ENCODE measurements around the gene DGKZ.
A peak's percentile ranks its signal among the peaks of the same experiment; 100 is the strongest.

DGKZ gene

DNA sequence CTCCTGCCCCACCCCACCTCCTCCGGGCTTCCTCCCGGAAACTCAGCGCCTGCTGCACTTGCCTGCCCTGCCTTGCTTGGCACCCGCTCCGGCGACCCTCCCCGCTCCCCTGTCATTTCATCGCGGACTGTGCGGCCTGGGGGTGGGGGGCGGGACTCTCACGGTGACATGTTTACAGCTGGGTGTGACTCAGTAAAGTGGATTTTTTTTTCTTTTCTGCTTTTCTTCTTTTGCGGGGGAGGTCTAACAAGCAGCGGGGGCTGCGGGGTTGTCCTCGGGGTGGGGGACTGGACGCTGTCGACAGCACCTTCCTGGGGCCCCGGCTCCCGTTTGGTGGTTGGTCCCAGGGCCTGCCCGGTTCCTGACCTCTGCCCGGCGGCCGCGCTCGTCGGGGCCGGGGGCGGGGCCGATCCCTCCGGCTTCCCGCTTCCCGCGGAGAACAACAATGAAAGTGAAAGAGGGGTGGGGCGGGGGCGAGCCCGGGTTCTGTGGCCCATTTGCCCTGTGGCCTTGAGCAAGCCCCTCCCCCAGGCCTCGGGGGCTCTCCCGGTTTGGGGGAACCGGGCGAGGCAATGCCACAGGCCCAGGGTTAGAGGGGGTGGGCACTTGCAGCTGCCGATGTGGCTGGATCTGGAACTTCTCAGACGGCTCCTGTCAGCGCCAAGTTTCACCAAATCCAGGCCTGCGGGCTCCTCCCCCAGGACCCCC lies 33.2 kb downstream of the DGKZ start:
- DNase-seq (ENCODE audit: low read depth in 2 of 3, low spot score in 1 of 3) = peak; percentile 40 to 65 (median 56)

- no peak for DNase-seq (ENCODE audit: low read depth in 2 of 3, low spot score in 1 of 3)
Observed at GRCh38 chr11:46381048-46381818, 34.0 kb downstream of the DGKZ start, which contains the start of gene MDK. Gene MDK (plus strand): TSS chr11:46381669. CDS start chr11:46382058, 389 bp downstream.

- DNase-seq (ENCODE audit: low read depth in 2 of 3, low spot score in 1 of 3) = no peak
Observed at GRCh38 chr11:46381819-46382645, 34.8 kb downstream of the DGKZ start.

DNA sequence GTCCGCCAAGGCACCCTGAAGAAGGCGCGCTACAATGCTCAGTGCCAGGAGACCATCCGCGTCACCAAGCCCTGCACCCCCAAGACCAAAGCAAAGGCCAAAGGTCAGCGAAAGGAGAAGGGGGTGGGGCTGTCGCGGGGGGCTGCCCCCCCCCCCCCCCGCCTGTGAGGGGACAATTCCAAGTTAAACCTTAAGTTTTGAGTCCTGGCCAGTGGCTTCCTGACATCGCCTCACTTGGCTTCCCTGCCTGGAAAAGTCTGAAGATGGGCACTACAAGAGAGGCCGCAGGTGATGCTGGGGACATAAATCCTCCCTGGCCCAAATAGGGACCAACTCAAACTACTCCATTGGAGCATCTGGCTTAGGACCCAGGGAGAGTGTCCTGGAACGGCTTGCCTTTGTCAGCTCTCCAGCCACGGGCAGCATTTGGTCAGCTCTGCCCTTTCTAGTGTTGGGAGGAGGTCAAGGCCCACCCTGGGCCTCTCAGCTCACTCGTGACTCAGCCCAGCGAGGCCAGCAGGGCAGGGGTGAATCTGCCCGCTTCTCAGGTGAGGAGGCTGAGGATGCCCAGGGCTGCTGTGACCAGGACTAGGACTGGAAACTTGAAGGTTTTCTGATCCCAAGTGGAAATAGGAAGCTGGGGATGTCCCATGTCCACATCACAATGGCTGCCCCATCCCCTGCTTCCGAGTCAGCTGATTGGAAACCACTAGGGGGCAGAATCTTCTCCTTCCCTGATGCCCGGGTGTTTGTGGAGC lies 35.6 kb downstream of the DGKZ start:
- no peak for DNase-seq (ENCODE audit: low read depth in 2 of 3, low spot score in 1 of 3)

DNA sequence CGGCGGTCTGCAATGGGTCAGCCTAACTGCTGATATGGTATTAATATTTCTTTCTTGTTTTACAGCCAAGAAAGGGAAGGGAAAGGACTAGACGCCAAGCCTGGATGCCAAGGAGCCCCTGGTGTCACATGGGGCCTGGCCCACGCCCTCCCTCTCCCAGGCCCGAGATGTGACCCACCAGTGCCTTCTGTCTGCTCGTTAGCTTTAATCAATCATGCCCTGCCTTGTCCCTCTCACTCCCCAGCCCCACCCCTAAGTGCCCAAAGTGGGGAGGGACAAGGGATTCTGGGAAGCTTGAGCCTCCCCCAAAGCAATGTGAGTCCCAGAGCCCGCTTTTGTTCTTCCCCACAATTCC lies 36.1 kb downstream of the DGKZ start:
- DNase-seq (ENCODE audit: low read depth in 2 of 3, low spot score in 1 of 3) = no peak

- no peak for DNase-seq (ENCODE audit: low read depth in 2 of 3, low spot score in 1 of 3)
Observed at GRCh38 chr11:46383974-46384701, 36.9 kb downstream of the DGKZ start.

DNA sequence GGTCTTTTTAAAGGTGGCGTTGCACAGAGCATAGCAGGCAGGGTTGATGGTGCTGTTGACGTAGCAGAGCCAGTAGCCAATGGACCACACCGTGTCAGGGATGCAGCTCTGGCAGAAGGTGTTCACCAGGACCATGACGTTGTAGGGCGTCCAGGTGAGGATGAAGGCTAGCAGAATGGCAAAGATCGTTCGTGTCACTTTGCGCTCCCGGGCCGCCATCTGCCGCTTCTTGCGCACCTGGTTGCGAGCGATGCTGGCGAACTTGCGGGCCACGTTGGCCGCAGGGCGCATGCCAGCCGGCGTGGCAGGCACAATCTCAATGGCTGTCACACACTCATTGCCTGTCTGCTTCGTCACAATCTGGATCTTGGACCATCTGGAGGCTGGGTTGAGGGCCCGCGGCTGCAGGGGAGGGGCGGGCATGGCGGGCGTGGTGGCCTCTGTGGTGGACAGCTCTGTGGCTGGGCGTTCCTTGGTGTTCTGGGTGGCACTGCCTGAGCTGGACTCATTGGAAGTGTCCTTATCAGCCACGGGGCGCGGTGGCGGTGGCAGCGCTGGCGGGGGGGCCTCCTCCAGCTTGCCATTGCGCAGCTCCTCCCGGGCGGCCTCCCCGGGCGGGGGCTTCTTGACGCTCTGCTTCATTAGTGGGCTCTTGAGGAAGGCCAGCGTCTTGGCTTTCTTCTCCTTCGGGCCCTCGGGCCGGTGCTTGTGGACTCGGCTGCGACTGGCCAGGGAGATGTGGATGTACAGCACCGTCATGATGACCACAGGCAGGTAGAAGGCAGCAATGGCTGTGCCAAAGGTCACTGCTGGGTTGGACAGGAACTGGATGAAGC lies 38.1 kb downstream of the DGKZ start:
- no peak for DNase-seq (ENCODE audit: low read depth in 2 of 3, low spot score in 1 of 3)

DNA sequence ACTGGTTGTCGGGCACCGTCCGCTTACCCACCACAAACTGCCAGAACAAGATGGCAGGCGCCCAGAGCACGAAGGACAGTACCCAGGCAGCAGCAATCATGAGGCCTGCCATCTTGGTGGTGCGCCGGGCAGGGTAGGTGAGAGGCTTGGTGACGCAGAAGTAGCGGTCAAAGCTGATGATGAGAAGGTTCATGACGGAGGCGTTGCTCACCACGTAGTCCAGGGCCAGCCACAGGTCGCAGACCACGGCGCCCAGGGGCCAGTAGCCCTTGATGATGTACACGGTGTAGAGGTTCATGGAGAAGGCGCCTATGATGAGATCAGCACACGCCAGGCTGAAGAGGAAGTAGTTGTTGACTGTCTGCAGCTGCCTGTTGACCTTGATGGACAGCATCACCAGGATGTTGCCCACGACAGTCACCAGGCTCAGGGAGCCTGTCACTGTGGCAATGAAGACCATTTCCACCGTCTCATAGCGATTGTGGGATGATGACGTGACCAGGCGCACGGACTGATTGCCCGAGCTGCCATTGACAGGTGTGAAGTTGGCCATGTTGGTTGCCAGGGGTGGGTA lies 38.8 kb downstream of the DGKZ start:
- DNase-seq (ENCODE audit: low read depth in 2 of 3, low spot score in 1 of 3) = no peak

GRCh38 chr11:46386674-46387073 lies 39.4 kb downstream of the DGKZ start:
- DNase-seq (ENCODE audit: low read depth in 2 of 3, low spot score in 1 of 3) = no peak

GRCh38 chr11:46387456-46387855 lies 40.2 kb downstream of the DGKZ start:
- no peak for DNase-seq (ENCODE audit: low read depth in 2 of 3, low spot score in 1 of 3)

DNA sequence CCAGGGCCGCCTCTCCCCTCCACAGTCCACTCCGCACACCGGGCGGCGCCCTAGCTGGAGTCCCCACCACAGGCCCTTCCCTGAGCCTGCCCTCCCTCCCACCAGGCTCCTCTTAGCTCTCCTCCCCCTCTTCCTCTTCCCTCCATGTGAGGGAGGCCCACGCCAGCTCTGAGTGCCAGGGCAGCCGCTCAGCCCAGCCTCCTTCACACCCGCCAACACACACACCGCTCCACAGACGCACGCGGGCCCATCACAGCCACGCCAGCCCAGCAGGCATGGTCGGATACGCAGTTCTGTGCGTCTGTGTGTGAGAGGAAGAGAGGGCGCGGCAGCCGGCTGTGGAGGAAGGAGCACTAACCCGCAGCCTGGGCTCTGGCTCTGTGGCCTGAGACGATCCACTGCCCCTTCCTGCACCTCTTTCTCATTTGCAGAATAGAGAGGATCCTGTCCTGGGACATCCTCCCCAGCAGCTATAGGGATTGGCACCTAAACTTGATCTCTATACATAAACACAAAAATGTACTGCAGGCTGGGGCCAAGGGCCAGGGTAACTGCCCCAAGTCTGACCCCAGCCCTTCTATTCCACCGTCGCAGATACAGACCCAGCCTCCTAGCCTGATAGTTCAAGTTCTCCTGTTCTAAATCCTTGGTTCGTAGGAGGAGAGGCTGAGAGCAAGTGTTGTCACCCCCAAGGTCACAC lies 40.8 kb downstream of the DGKZ start:
- DNase-seq (ENCODE audit: low read depth in 2 of 3, low spot score in 1 of 3) = no peak

GRCh38 chr11:46388619-46389449 lies 41.6 kb downstream of the DGKZ start:
- no peak for DNase-seq (ENCODE audit: low read depth in 2 of 3, low spot score in 1 of 3)

- DNase-seq (ENCODE audit: low read depth in 2 of 3, low spot score in 1 of 3) = peak; percentile 43 to 61 (median 55)
Observed at GRCh38 chr11:46389450-46390330, 42.4 kb downstream of the DGKZ start.

- no peak for DNase-seq (ENCODE audit: low read depth in 2 of 3, low spot score in 1 of 3)
Observed at GRCh38 chr11:46390331-46391171, 43.3 kb downstream of the DGKZ start.

- no peak for DNase-seq (ENCODE audit: low read depth in 2 of 3, low spot score in 1 of 3)
Observed at GRCh38 chr11:46391186-46391577, 43.9 kb downstream of the DGKZ start.
